Right lobe of liver (tissue), 6 donors: ENCODE results near the gene ASB13. TPM values are rescaled to one million over a fixed set of nuclear protein-coding genes. Genes with fewer than 3 reads are reported as not detected.

Experiments used
- ATAC-seq, 4 donors: fragments of 200-7000 bp; cut with Tn5 transposase; one replicate each; pipeline ENCODE4 v1.9.1; 2020; ENCODE audit warnings: mild to moderate bottlenecking in 4 of 4, moderate library complexity in 4 of 4
- DNase-seq, 3 donors: peaks; one replicate each; pipeline ENCODE4 v3.0.0-alpha.2; 2020
- H3K27ac ChIP-seq, 3 donors: fragments of 200-600 bp; one replicate each; pipeline ENCODE4 v1.8.0; 2022
- H3K27me3 ChIP-seq, 2 donors: fragments of 200-600 bp; one replicate each; pipeline ENCODE4 v1.8.0; 2022
- H3K36me3 ChIP-seq, 4 donors: fragments of 200-600 bp; sonication (generic) in 1 of 4; one replicate each; pipeline versions ENCODE4 v1.5.1 to v1.8.0; 2017 to 2022; ENCODE audit warnings: control low read depth in 1 of 4
- H3K4me1 ChIP-seq, 4 donors: fragments of 200-600 bp; sonication (generic) in 1 of 4; one replicate each; pipeline versions ENCODE4 v1.5.1 to v1.8.0; 2017 to 2022; ENCODE audit warnings: control low read depth in 1 of 4
- H3K4me3 ChIP-seq, 3 donors: fragments of 200-600 bp; one replicate each; pipeline ENCODE4 v1.8.0; 2022
- H3K9me3 ChIP-seq, 4 donors: fragments of 200-600 bp; sonication (generic) in 1 of 4; one replicate each; pipeline versions ENCODE4 v1.5.1 to v1.8.0; 2017 to 2022; ENCODE audit warnings: control low read depth in 1 of 4
- POLR2A ChIP-seq: fragments of 450-650 bp; IDR thresholded peaks from one replicate; pipeline ENCODE4 v1.6.1; 2017; ENCODE audit warnings: antibody characterized with exemption, mild to moderate bottlenecking
- WGBS: methylation state at CpG from one replicate; pipeline ENCODE4 v1.1.6; 2018; ENCODE audit warnings: low coverage, low lambda C conversion rate; ENCODE audit not compliant: insufficient coverage; ENCODE audit errors: missing lambda C conversion rate; 5-methylcytosine and 5-hydroxymethylcytosine counted together
- intact Hi-C, 2 donors: fragments of 100-400 bp; cut with DNase I; formaldehyde crosslinking; loops; one replicate each; pipeline versions ENCODE4 v1.11.2 to v1.14.1; 2022
- small RNA-seq, 2 experiments: library from RNA; depleted of rRNA; stranded (forward); fragments of <200 nt; gene quantifications; one replicate each; pipeline ENCODE3, GENCODE V24; 2016
- total RNA-seq, 6 experiments: library from RNA; depleted of rRNA in 2 of 6; stranded (reverse); fragments of >200 nt in 2 of 6; fragmentation: NEBNext Ultra II Directional in 3 of 6; extraction: Animal tissue kit (Norgen Biotek cat#: 25700) in 3 of 6; gene quantifications; one replicate each; pipeline versions ENCODE4 v1.1.0 to v1.2.4, GENCODE V29; 2016 to 2023
- TF ChIP-seq, protein P1 (sequence below), 4 donors: fragments of 200-600 bp in 3 of 4; fragments of 450-650 bp in 1 of 4; IDR thresholded peaks; one replicate each; pipeline versions ENCODE4 v1.5.1 to v1.8.0; 2016 to 2022; ENCODE audit warnings: antibody characterized with exemption in 4 of 4, mild to moderate bottlenecking in 2 of 4
- donor health status: DM: no; HTN: yes; CAD: no.
- donor health status: DM: no; HTN: no; CAD: no.
- donor health status: DM: no; HTN: no; CAD: no.
- donor health status: DM: no; HTN: yes; CAD: no.
- donor health status: DM: no; HTN: yes; CAD: no.

Gene ASB13
- total RNA-seq, 6 experiments from 2014 or later, result 19.7 to 117 (median 64.7) TPM

DNA sequence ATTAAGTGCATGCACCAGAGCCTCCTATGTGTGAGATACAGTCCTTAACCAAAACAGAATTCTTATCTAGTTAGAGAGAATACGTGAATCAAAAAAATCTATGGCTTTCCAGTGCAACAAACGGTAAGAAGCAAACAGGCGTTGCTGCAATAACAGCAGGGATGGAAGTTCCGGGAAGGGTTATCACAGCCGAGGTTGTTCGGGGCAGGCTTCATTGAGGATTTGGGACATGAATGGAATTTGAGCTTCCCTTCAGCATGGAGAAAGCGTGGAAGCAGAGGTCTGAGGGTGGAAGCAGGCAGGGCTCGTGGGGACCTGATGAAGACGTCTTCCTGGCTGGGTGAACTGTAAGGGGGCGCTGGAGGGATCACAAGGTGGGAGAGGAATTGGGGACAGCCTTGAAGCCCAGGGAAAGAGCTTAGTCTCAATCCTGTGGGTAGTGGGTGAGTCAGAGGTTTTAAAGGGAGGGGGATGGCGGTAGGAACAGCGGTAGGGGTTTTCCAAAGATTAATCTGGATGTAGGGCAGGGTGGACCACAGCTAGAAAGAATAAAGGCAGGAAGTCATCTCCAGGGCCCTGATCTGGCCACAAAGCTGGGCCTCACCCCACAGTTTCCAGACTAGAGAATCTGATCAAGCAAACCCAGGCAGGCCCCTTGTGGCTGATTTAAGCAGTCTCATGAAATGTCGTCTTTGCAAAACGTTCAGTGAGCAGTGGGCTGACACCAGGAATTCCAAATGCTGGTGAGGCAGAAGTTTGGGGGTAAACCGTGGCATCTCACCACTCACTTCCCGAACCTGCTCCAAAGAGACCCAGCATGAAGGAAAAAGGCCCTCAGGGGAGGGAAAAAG, 76.5 kb downstream of the ASB13 start:
- WGBS, result 81% methylated on average over 14 of the region's 16 CpGs

DNA sequence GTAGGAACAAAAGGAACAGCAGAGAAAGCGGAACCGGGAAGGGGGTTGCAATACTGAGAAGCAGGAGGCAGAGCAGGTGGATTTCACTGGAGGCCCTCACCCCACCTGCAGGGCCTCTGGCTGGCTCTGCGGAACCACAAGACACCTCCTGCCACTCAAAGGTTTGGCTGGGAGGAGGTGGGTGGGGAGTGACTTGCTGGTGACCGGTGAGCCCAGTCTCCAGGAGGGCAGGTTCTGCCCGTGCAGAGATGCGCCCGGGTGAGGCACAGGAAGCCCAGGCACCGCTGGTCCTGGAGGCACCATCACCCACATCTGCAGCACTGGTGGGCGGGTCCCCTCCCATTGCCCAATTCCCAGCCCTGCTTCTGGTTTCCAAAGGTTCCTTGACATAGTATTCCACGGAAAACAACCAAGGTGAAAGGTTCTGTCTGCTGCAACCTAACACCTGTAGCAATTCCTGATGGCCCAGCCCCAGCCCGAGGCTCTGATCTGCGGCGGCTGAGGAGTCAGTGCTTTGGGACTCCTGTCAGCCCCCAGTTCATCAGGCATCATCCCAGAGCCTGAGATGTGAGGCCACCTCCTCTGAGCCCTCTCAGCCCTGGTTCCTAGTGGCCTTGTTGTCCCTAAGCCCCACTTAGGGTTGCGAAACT, 77.3 kb downstream of the ASB13 start:
- WGBS, result 84% methylated on average over 3 of the region's 14 CpGs

More for the DNA sequence above, 76.5 kb downstream of the ASB13 start:
- H3K4me1 ChIP-seq, result no peaks in the 10 kb centered on the region
- no peaks in the 10 kb centered on the region for H3K36me3 ChIP-seq
- DNase-seq (peak in 1 of 3 donors; percentile 5), ATAC-seq (no peak)
- no peak overlapping the region for H3K4me3 ChIP-seq
- no peak overlapping the region for H3K27ac ChIP-seq
- H3K9me3 ChIP-seq, result no peaks in the 10 kb centered on the region
- intact Hi-C loops, result no loop called here
- H3K27me3 ChIP-seq, result no peaks in the 10 kb centered on the region
- no peak for TF ChIP-seq POLR2A
- TF ChIP-seq, protein P1, sequence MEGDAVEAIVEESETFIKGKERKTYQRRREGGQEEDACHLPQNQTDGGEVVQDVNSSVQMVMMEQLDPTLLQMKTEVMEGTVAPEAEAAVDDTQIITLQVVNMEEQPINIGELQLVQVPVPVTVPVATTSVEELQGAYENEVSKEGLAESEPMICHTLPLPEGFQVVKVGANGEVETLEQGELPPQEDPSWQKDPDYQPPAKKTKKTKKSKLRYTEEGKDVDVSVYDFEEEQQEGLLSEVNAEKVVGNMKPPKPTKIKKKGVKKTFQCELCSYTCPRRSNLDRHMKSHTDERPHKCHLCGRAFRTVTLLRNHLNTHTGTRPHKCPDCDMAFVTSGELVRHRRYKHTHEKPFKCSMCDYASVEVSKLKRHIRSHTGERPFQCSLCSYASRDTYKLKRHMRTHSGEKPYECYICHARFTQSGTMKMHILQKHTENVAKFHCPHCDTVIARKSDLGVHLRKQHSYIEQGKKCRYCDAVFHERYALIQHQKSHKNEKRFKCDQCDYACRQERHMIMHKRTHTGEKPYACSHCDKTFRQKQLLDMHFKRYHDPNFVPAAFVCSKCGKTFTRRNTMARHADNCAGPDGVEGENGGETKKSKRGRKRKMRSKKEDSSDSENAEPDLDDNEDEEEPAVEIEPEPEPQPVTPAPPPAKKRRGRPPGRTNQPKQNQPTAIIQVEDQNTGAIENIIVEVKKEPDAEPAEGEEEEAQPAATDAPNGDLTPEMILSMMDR (IDR thresholded peaks at IDR 0.05), result no peak

More for the DNA sequence above, 77.3 kb downstream of the ASB13 start:
- H3K9me3 ChIP-seq, result no peaks in the 10 kb centered on the region
- no peaks in the 10 kb centered on the region for H3K27me3 ChIP-seq
- H3K4me3 ChIP-seq, result no peak overlapping the region
- H3K36me3 ChIP-seq, result no peaks in the 10 kb centered on the region
- DNase-seq (peak in 1 of 3 donors; percentile 31), ATAC-seq (no peak)
- H3K27ac ChIP-seq, result no peak overlapping the region
- no peak for TF ChIP-seq POLR2A
- TF ChIP-seq, protein P1 (IDR thresholded peaks at IDR 0.05), result no peak
- intact Hi-C loops, result no loop called here
- H3K4me1 ChIP-seq, result no peaks in the 10 kb centered on the region

Small RNA genes within 50 kb of the gene (small RNA-seq; reads per million reads assigned to genes)
- 0 reads per million in 2 experiments for gene AL365356.2
- gene RN7SL445P, result 0 reads per million in 2 experiments

Other genes starting within 250 kb of the ASB13 start
- gene CALML5, start 167.0 kb downstream of the ASB13 start, total RNA-seq, result not detected
- under 1 TPM in 1 of 6 experiments, not detected in 5; 0.22 TPM for gene CALML3, start 141.6 kb downstream of the ASB13 start, total RNA-seq
- 10 to 100 TPM; 19.7 to 53.4 (median 29.6) TPM for gene TASOR2, start 18.2 kb upstream of the ASB13 start, total RNA-seq
- 100 to 1,000 TPM; 116 to 228 (median 128) TPM for gene GDI2, start 146.8 kb upstream of the ASB13 start, total RNA-seq
- 1 to 10 TPM; 1.8 to 6.1 (median 4.1) TPM for gene ANKRD16, start 223.3 kb upstream of the ASB13 start, total RNA-seq
- gene FBH1, start 223.6 kb upstream of the ASB13 start, total RNA-seq, result 10 to 100 TPM; 30.8 to 38.6 (median 35.8) TPM